HCT116 (cell line): ENCODE results near the gene STK39. TPM values are rescaled to one million over a fixed set of nuclear protein-coding genes. Genes with fewer than 3 reads are reported as not detected.
A peak's percentile ranks its signal among the peaks of the same experiment; 100 is the strongest.

Source experiments
- ATAC-seq: fragments of 200-7000 bp; cut with Tn5 transposase; 2 replicates; pipeline ENCODE4 v1.9.1; 2020; ENCODE audit warnings: mild to moderate bottlenecking, moderate library complexity
- Bru-seq: library from RNA; stranded (reverse); fragments of 400-500 nt; gene quantifications from one replicate; lab custom pipeline; 2021; lab: Mats Ljungman, UMichigan
- BruChase-seq, 2 experiments: library from RNA; stranded (reverse); fragments of 400-500 nt; gene quantifications; one replicate each; lab custom pipeline; 2021; lab: Mats Ljungman, UMichigan
- BruUV-seq: library from RNA; stranded (reverse); fragments of 400-500 nt; replicated peaks from 2 replicates; lab custom pipeline; 2021; lab: Mats Ljungman, UMichigan
- CTCF ChIA-PET: fragments of 300-600 bp; sonication (Branson Sonifier 250); formaldehyde crosslinking; loops from one replicate; lab custom pipeline; 2021; ENCODE audit warnings: antibody characterized with exemption; lab: Charles Lee
- POLR2A ChIA-PET: fragments of 300-600, 350-600 bp; sonication (Branson Sonifier 250); formaldehyde crosslinking; loops from one replicate; lab custom pipeline; 2021; ENCODE audit warnings: antibody characterized with exemption; lab: Charles Lee
- RAD21 ChIA-PET, 2 experiments: fragments of 300-600 bp; sonication (Branson Sonifier 250); formaldehyde crosslinking; loops; one replicate each; lab custom pipeline; 2023; ENCODE audit warnings: low total read pairs in 2 of 2; ENCODE audit not compliant: uncharacterized antibody in 2 of 2, unreplicated experiment in 2 of 2, low non-redundant PET in 1 of 2; lab: Charles Lee
- DNase-seq: peaks from one replicate; pipeline ENCODE4 v3.0.0-alpha.2; 2010; ENCODE audit warnings: low read depth, low spot score
- H2AFZ ChIP-seq: fragments of 200-600 bp; shearing (Covaris generic), sonication (generic); 2 replicates; pipeline ENCODE4 v1.6.1; 2017; ENCODE audit warnings: low read depth, mixed run types, mixed read lengths, antibody characterized with exemption, low read length; ENCODE audit not compliant: poor library complexity, severe bottlenecking
- H3K27ac ChIP-seq: 2 replicates; pipeline ENCODE4 v1.5.1; 2012; ENCODE audit warnings: low read depth, low read length
- H3K27me3 ChIP-seq: fragments of 200-600 bp; sonication (generic); 2 replicates; pipeline ENCODE4 v1.6.1; 2016; ENCODE audit warnings: mixed run types, low read length, mixed read lengths; ENCODE audit not compliant: insufficient read depth
- H3K36me3 ChIP-seq, 2 experiments: fragments of 200-500 bp in 1 of 2; fragments of 200-600 bp in 1 of 2; sonication (Bioruptor generic) in 1 of 2; sonication (generic) in 1 of 2; 2 replicates each; pipeline versions ENCODE4 v1.5.1 to v1.6.1; 2014 to 2016; ENCODE audit warnings: low read length in 2 of 2, inconsistent platforms in 1 of 2, mixed read lengths in 1 of 2, mixed run types in 1 of 2; ENCODE audit not compliant: insufficient read depth in 2 of 2, control insufficient read depth in 1 of 2
- H3K4me1 ChIP-seq, 2 experiments: fragments of 200-600 bp in 1 of 2; sonication (generic) in 1 of 2; 2 replicates each; pipeline versions ENCODE4 v1.5.1 to v1.6.1; 2012 to 2017; ENCODE audit warnings: low read length in 2 of 2, inconsistent platforms in 1 of 2, mild to moderate bottlenecking in 1 of 2, mixed read lengths in 1 of 2, mixed run types in 1 of 2, moderate library complexity in 1 of 2; ENCODE audit not compliant: insufficient read depth in 2 of 2, control insufficient read depth in 1 of 2
- H3K4me2 ChIP-seq: fragments of 200-600 bp; sonication (generic); 2 replicates; pipeline ENCODE4 v1.6.1; 2017; ENCODE audit warnings: mixed run types, low read length, mixed read lengths
- H3K4me3 ChIP-seq, 2 experiments: fragments of 200-600 bp in 1 of 2; sonication (generic) in 1 of 2; replicated peaks in 1 of 2; 2 replicates each; pipeline ENCODE4 v1.5.1; 2011 to 2016; ENCODE audit warnings: low read length in 2 of 2, control low read depth in 1 of 2, low read depth in 1 of 2, mild to moderate bottlenecking in 1 of 2, mixed read lengths in 1 of 2, mixed run types in 1 of 2
- H3K79me2 ChIP-seq: fragments of 200-600 bp; sonication (generic); 2 replicates; pipeline ENCODE4 v1.6.1; 2017; ENCODE audit warnings: mild to moderate bottlenecking, mixed run types, low read length, moderate library complexity, mixed read lengths; ENCODE audit not compliant: insufficient read depth
- H3K9ac ChIP-seq: fragments of 200-600 bp; sonication (generic); 2 replicates; pipeline ENCODE4 v1.6.1; 2016; ENCODE audit warnings: low read length, mixed read lengths
- H3K9me2 ChIP-seq: fragments of 200-600 bp; sonication (generic), shearing (Covaris generic); 2 replicates; pipeline ENCODE4 v1.6.1; 2017; ENCODE audit warnings: mixed run types, mild to moderate bottlenecking, moderate library complexity; ENCODE audit not compliant: insufficient read depth
- H3K9me3 ChIP-seq, 2 experiments: fragments of 200-500 bp in 1 of 2; fragments of 200-600 bp in 1 of 2; sonication (Bioruptor generic) in 1 of 2; sonication (generic) in 1 of 2; 2 replicates each; pipeline ENCODE4 v1.6.1; 2014 to 2017; ENCODE audit warnings: low read length in 2 of 2, mixed read lengths in 2 of 2, inconsistent platforms in 1 of 2, low read depth in 1 of 2, mild to moderate bottlenecking in 1 of 2, mixed run types in 1 of 2, moderate library complexity in 1 of 2; ENCODE audit not compliant: control insufficient read depth in 1 of 2, insufficient read depth in 1 of 2
- H4K20me1 ChIP-seq: fragments of 200-600 bp; sonication (generic), shearing (Covaris generic); 2 replicates; pipeline ENCODE4 v1.6.1; 2017; ENCODE audit warnings: mixed run types, mild to moderate bottlenecking, moderate library complexity; ENCODE audit not compliant: insufficient read depth
- CEBPB ChIP-seq: IDR thresholded peaks from 2 replicates; pipeline ENCODE4 v1.6.1; 2012; ENCODE audit warnings: low read depth
- EGR1 ChIP-seq: IDR thresholded peaks from 2 replicates; pipeline ENCODE4 v1.6.1; 2012; ENCODE audit warnings: low read depth
- ELF1 ChIP-seq: IDR thresholded peaks from 2 replicates; pipeline ENCODE4 v1.6.1; 2012; ENCODE audit warnings: low read depth, borderline replicate concordance
- POLR2AphosphoS5 ChIP-seq: IDR thresholded peaks from 2 replicates; pipeline ENCODE4 v1.6.1; 2011; ENCODE audit warnings: mild to moderate bottlenecking, low read depth, low read length, moderate library complexity
- TCF7L2 ChIP-seq: IDR thresholded peaks from 2 replicates; pipeline ENCODE4 v1.7.0; 2011; ENCODE audit warnings: borderline replicate concordance, inconsistent platforms; ENCODE audit not compliant: insufficient read depth, insufficient read length; ENCODE audit errors: extremely low read depth
- intact Hi-C: fragments of 100-400 bp; cut with micrococcal nuclease; formaldehyde crosslinking; loops from 2 replicates; pipeline ENCODE4 v1.10.0; 2022
- long read RNA-seq: library from polyadenylated mRNA; unstranded; transcript quantifications from one replicate; pipeline ENCODE4 v2.0.0, GENCODE V29; 2021; ENCODE audit not compliant: unreplicated experiment
- polyA plus RNA-seq: library from polyadenylated mRNA; unstranded; fragments of >200 nt; gene quantifications from 2 replicates; pipeline ENCODE4 v1.2.1, GENCODE V29; 2012; ENCODE audit warnings: missing spikeins
- total RNA-seq: library from RNA; stranded (reverse); gene quantifications from one replicate; pipeline ENCODE4 v1.2.1, GENCODE V29; 2021; ENCODE audit not compliant: unreplicated experiment
- TF ChIP-seq, protein P1 (sequence below): IDR thresholded peaks from 2 replicates; pipeline ENCODE4 v1.6.1; 2011; ENCODE audit warnings: mild to moderate bottlenecking, low read length, moderate library complexity; ENCODE audit not compliant: insufficient replicate concordance; ENCODE audit errors: extremely low read depth

The STK39 gene
- total RNA-seq (118 TPM), Bru-seq, nascent RNA (percentile 98 among the genes with signal in this experiment), BruChase-seq, experiment 1, labeled RNA remaining after a 6-hour chase (percentile 87 among the genes with signal in this experiment), BruChase-seq, experiment 2, labeled RNA remaining after a 2-hour chase (percentile 87 among the genes with signal in this experiment)
- polyA plus RNA-seq, result 62.6 and 81.7 TPM in 2 replicates
- long read RNA-seq, transcript STK39-201 (18 exons, 3,820 nt), result major isoform, 207 of 363 reads
- long read RNA-seq, partial matches to known transcripts, result 48 of 363 reads
- long read RNA-seq, other reads (novel, unspliced or antisense), result 108 of 363 reads

DNA sequence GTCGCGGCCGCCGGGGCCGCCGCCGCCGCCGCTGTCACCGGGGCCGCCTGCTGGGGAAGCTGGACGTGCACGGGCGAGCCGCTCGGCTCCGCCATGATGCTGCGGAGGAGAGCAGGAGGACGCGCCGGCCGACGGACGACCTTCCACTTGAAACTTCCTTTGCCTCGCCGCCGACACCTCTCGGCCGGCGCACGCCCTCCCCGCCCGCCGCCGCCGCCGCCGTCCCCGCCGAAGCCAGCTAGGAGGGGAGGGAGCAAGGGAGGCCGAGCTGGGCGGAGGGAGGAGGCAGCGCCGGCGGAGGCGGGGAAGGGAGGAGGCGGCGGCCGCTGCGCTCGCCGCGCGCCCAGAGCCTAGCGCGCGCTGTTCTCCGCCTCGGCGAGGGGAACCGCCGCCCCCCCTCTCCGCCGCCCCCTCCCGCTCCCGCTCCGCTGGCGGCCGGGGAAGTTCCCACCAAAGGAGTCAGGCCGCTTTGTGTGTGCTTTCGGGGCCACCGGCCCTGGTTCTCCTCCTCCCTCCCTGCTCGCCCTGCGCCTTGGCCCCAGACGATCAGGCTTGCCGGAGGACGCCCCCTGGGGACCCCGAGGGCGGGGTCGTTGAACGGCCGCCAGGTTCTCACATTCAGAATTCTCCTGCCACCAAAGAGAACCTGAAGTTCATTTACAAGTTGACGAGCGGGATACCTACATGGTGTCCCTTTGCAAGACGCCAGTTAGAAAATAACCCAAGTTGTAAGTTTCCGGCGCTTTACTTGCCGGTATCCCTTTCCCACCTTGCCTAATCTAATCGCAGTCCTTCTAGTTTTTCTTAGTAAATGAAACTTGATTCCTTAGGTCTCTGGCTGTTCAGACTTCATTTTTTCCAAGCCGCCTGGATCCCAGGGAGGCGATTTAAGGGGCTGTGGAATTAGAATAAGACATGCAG, at the start of gene STK39:
TSS of gene STK39 (minus strand) at position 255 of the 921 bp plus-strand sequence. CDS start at position 95, 160 bp downstream.
- ATAC-seq (peak; percentile 85), DNase-seq (peak; percentile 45)
- H3K4me3 ChIP-seq, result peak within 1 kb of the TSS; percentile 56 to 75
- peak within 1 kb of the TSS; percentile 84 for H3K4me2 ChIP-seq
- ChIA-PET CTCF (no interaction called here), RAD21 (interaction anchor here (0.7 kb wide), 2 partner anchors 46 to 48 kb away, joined by 3 to 8 read pairs; no protein-coding TSS in a partner anchor), POLR2A (no interaction called here)
- BruUV-seq, result no TSS peak
- H3K4me1 ChIP-seq, result peaks cover 39 to 52% of the 10 kb centered on the region in 2 experiments
- H3K36me3 ChIP-seq, result peaks cover 0 to 9% of the 10 kb centered on the region in 2 experiments; a peak in 1 of 4 replicates
- TF ChIP-seq CEBPB (no peak), POLR2AphosphoS5 (peak; percentile 68), EGR1 (peak; percentile 57; the same call in 1 of the 2 replicates), ELF1 (no peak), TCF7L2 (no peak)
- TF ChIP-seq, protein P1, sequence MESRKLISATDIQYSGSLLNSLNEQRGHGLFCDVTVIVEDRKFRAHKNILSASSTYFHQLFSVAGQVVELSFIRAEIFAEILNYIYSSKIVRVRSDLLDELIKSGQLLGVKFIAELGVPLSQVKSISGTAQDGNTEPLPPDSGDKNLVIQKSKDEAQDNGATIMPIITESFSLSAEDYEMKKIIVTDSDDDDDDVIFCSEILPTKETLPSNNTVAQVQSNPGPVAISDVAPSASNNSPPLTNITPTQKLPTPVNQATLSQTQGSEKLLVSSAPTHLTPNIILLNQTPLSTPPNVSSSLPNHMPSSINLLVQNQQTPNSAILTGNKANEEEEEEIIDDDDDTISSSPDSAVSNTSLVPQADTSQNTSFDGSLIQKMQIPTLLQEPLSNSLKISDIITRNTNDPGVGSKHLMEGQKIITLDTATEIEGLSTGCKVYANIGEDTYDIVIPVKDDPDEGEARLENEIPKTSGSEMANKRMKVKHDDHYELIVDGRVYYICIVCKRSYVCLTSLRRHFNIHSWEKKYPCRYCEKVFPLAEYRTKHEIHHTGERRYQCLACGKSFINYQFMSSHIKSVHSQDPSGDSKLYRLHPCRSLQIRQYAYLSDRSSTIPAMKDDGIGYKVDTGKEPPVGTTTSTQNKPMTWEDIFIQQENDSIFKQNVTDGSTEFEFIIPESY, result no peak
- peak within 1 kb of the TSS; percentile 4 for H2AFZ ChIP-seq
- H3K27me3 ChIP-seq, result no peaks in the 10 kb centered on the region
- H4K20me1 ChIP-seq, result no peaks in the 10 kb centered on the region
- H3K79me2 ChIP-seq, result peaks cover 46% of the 10 kb centered on the region
- H3K9me3 ChIP-seq, result no peaks in the 10 kb centered on the region; a peak in 1 of 4 replicates
- H3K9ac ChIP-seq, result peak within 1 kb of the TSS; percentile 82
- peak within 1 kb of the TSS; percentile 95 for H3K27ac ChIP-seq
- intact Hi-C loops, result loop anchor here (2.0 to 5.0 kb wide), 3 partner anchors 35 to 89 kb away; no protein-coding TSS in a partner anchor
- no peaks in the 10 kb centered on the region for H3K9me2 ChIP-seq
